ENCODE data around the gene TMEM186.
"Not testable (repeated sequence)": the region's sequence is repeated elsewhere in the genome, so short reads cannot be mapped to it uniquely, and the experiment has no call there.

Gene TMEM186, protein sequence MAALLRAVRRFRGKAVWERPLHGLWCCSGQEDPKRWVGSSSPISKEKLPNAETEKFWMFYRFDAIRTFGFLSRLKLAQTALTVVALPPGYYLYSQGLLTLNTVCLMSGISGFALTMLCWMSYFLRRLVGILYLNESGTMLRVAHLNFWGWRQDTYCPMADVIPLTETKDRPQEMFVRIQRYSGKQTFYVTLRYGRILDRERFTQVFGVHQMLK

DNA sequence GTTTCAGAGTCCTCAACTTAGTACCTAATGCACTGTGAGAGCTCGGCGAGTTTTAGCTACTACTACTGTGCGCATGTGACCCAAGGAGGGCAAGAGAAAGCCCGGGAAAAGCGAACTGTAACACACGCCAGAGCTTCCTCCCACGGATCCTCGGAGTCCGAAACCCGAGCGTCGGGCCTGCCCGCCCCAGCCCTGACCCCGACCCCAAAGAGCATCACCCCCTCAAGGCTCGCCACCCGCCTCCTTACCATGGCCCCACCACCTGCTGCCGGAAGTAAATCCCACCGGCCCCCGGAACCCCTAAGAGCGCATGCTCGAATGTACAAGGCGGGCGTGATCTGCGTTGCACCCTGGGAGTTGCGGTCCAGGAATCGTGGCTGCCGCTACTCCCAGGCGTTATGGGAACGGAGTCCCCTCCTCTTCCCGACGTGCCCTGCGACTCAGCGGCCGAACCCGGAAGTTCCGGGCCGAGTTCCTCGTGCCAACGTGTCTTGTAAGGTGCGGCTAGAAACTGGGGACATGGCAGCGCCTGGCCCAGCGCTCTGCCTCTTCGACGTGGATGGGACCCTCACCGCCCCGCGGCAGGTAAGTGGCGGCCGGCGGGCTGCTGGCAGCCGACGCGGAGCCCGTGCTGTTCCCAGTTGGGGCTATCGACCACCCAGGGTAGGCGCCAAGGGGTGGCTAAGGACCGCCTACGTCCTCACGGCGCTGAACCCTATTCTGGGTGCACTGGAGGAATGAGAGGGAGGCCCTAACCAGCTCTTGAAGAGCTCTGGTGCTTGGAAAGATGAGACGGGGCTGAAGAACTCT, at the start of gene TMEM186, which contains the start of gene PMM2:
Gene TMEM186 (minus strand): TSS at position 276 of the 810 bp plus-strand sequence. CDS start 25 bp downstream, at position 251.
Gene PMM2 (plus strand): TSS at position 476 of the 810 bp plus-strand sequence. CDS start 44 bp downstream, at position 520.
- peaks cover 44% of the 10 kb centered on the region for H3K4me1 Mint-ChIP-seq
- H3K4me3 Mint-ChIP-seq: peak within 1 kb of the TSS; percentile 94
- peaks cover 35% of the 10 kb centered on the region for H3K36me3 Mint-ChIP-seq (ENCODE audit: low read depth)
- H3K27me3 Mint-ChIP-seq: peaks cover 2% of the 10 kb centered on the region
- peak; percentile 94 for DNase-seq
- peak within 1 kb of the TSS; percentile 94 for H3K27ac Mint-ChIP-seq
- no peaks in the 10 kb centered on the region for H3K9me3 Mint-ChIP-seq
- peak; percentile 95 for ATAC-seq

DNA sequence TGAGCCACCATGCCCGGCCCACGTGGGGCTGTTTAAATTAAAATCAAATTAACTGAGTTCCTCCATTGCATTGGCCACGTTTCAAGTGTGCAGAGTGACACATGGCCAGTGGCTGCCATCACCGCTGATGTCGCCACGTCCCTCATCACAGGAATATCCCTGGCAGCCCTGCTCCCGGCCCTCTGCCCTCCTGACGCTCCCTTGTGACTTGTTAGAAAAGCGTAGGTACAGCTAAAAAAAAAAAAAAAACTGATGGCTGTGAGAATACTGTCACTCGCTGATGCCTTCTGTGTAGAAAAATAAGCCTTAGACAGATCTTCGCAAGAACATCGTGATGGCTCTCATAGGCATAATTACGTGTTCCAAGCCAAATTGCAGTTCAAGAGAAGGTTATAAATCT, 49.7 kb upstream of the TMEM186 start:
- peaks cover 28% of the 10 kb centered on the region for H3K36me3 Mint-ChIP-seq (ENCODE audit: low read depth)
- DNase-seq (no peak), ATAC-seq (no peak)
- no peak overlapping the region for H3K4me3 Mint-ChIP-seq
- no peaks in the 10 kb centered on the region for H3K27me3 Mint-ChIP-seq
- no peaks in the 10 kb centered on the region for H3K9me3 Mint-ChIP-seq
- H3K4me1 Mint-ChIP-seq: peaks cover 11% of the 10 kb centered on the region
- no peak overlapping the region for H3K27ac Mint-ChIP-seq

- Mint-ChIP-seq H3K4me3 (no peak overlapping the region), H3K27ac (no peak overlapping the region), H3K27me3 (no peaks in the 10 kb centered on the region), H3K4me1 (peaks cover 11% of the 10 kb centered on the region), H3K36me3 (ENCODE audit: low read depth) (peaks cover 26% of the 10 kb centered on the region), H3K9me3 (no peaks in the 10 kb centered on the region)
- ATAC-seq (no peak), DNase-seq (no peak)
Observed at GRCh38 chr16:8846401-8846932, 49.0 kb upstream of the TMEM186 start.

DNA sequence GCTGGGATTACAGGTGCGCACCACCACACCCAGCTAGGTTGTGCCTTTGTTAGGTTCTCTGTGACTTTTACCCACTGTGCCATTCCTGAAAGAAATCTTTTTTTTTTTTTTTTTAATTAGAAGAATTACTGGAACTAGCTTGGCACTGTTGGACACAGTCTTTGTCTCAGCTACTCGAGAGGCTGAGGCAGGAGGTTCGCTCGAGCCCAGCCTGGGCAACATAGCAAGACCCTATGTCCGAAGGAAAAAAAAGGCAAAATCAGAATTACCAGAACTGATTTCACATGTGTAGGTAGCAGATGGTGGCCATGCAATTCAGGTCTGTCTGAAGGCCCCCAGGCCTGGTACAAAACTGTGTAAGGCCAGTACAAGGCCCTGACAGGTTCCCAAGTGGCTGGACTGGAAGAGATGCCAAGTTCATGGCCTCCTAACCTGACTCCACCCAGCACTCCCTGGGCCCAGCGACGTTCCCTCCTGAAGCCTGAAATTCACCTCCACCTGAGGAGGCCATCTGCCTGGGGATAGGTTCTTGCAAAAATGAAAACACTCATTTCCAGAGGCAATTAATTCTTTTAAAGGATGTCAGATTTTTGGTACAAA, 48.4 kb upstream of the TMEM186 start:
- Mint-ChIP-seq H3K27me3 (no peaks in the 10 kb centered on the region), H3K4me3 (no peak overlapping the region), H3K27ac (no peak overlapping the region), H3K36me3 (ENCODE audit: low read depth) (peaks cover 23% of the 10 kb centered on the region), H3K4me1 (peaks cover 11% of the 10 kb centered on the region), H3K9me3 (no peaks in the 10 kb centered on the region)
- DNase-seq: no peak
- ATAC-seq: no peak

DNA sequence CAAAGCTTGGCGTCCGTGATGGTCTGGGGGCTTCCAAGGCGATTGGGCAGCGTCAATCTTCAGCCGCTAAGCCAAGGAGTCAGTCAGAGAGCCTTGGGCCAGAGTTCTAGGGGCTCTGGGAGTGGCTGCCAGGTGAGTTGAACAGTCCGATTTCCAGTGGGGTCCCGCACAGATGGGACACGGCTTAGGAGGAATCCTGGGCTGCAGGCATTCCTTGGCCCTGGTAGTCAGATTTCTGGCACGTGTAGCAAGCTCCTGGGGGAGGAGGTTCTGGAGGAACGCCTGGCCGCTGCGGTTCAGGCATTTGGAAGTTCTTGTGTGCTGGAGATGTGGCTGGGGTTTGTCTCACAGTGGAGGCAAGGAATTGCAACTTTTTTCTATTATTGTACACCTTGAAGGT, 45.9 kb upstream of the TMEM186 start:
- not testable (repeated sequence) for ATAC-seq, H3K4me1 Mint-ChIP-seq, H3K27ac Mint-ChIP-seq, DNase-seq, H3K27me3 Mint-ChIP-seq, H3K4me3 Mint-ChIP-seq, H3K9me3 Mint-ChIP-seq
- H3K36me3 Mint-ChIP-seq (ENCODE audit: low read depth): peaks cover 12% of the 10 kb centered on the region

DNA sequence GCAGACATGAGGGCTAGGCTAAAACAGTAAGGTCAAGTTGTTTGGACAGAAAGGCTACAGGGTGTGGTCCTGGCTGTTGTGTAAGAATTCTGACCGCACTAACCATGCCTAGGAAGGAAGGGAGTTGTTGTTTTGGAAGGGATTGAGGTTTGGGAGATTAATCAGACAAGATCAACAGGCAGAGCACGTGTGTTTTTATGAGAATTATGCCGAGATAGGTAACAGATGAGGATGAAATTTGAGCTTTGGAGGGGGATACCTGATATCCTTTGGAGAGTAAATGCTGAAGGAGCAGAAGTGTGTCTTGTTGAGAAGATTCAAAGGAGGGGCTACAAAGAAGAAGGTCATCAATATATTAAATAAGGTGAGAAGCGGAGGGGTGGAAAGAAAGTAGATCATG, 44.6 kb upstream of the TMEM186 start:
- DNase-seq; H3K9me3 Mint-ChIP-seq; H3K27me3 Mint-ChIP-seq; H3K36me3 Mint-ChIP-seq (ENCODE audit: low read depth); H3K4me1 Mint-ChIP-seq; ATAC-seq; H3K4me3 Mint-ChIP-seq: not testable (repeated sequence)
- peak overlapping the region; percentile 25 for H3K27ac Mint-ChIP-seq

DNA sequence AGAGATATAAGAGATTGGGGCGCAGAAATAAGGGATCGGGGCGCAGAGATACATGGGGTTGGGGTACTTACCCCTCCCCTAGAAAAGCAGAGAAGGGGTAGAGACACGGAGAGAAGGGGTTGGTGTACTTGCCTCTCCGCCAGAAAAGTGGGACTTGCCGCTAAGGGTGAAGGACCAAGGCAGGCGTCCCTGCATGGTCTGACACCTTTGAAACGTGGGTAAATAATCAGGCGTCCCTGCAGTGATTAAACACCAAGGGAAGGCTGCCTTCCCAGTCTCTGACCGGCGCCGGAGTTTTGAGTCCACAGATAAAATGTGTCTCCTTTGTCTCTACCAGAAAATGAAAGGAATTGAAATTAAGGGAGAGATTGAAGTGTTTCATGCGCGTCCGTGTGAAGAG, 40.2 kb upstream of the TMEM186 start:
- H3K27ac Mint-ChIP-seq, DNase-seq, H3K4me1 Mint-ChIP-seq, H3K9me3 Mint-ChIP-seq, H3K4me3 Mint-ChIP-seq, ATAC-seq, H3K27me3 Mint-ChIP-seq: not testable (repeated sequence)
- peaks cover 12% of the 10 kb centered on the region for H3K36me3 Mint-ChIP-seq (ENCODE audit: low read depth)

DNA sequence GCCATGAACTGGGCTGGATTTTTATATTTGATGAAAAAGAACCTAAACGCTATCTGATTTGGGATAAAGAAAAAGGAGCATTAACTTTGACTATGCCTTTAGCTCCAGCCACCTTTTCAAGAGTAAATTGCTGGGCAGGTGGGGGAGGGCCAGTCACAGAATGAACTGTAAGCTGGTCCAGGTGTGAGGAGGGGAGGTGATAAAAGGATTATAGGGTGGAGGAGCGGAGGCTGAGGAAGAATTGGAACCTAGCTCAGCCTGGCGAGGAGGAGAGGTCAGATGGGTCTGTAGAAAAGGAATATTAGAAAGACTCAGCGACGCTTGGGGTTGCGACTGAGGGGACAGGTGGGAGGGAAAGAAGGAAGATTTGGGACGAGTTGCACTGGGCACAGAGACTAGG, 39.4 kb upstream of the TMEM186 start:
- H3K4me1 Mint-ChIP-seq; DNase-seq; H3K36me3 Mint-ChIP-seq (ENCODE audit: low read depth); H3K9me3 Mint-ChIP-seq; H3K27ac Mint-ChIP-seq; H3K4me3 Mint-ChIP-seq; ATAC-seq; H3K27me3 Mint-ChIP-seq: not testable (repeated sequence)

DNA sequence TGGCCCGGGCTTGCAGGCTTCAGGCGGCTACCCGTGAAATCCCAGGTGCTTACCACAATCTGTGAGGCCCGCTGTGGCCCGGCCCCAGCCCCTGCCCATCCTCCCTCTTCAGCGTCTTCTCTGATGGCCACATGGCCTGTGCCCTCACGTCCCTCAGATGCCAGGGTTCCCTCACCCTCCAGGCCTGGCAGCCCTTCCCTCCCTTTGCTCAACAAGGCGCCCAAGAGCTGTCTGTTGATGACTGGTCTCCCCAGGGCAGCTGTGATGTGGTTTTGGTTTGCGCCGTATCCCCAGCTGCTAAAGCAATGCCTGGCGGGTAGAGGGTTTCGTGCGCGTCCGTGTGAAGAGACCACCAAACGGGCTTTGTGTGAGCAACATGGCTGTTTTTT, 35.3 kb upstream of the TMEM186 start:
- Mint-ChIP-seq H3K27ac (peak overlapping the region; percentile 50), H3K4me3 (no peak overlapping the region), H3K36me3 (ENCODE audit: low read depth) (peaks cover 42% of the 10 kb centered on the region), H3K9me3 (no peaks in the 10 kb centered on the region), H3K4me1 (peaks cover 5% of the 10 kb centered on the region), H3K27me3 (no peaks in the 10 kb centered on the region)
- DNase-seq (no peak), ATAC-seq (peak; percentile 36)

DNA sequence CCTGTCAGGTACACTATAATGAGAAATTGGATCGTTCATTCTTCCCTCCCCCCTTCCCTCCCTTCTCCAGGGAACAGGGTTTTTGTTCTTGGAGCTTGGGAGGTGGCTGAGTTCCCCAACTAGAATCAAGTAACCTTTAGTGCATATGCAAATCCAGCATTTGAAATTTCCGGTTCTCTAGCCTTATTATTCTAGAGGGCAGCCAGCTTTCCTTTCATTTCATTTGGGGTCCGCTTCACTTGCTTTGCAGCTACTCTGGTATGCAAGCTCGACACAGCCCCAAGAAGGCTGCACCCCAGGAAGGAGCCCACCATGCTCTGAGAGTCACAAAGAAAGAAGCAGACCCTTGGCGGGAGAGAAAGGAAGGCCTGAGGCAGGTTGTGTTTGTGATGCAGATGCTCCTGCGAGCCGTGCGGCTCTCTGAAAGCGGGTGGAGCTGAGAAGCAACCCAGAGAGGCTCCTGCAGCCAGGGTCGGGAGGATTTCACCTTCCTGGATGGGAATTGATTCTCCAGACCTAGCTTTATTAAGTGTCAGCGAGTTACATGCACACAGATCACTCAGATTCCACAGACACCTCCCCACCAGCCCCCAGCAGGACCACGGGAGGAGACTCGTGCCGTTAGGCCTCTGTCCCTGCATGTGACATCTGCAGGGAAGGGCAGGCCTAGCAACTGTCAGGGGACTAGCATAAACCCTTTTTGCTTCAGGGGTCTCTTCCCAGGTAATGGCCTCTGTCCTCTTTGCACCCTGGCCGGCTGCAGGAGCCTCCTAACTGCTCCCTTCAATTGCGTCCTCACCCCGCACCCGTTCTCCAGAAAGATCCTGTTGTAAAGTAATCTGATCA, 34.7 kb upstream of the TMEM186 start:
- no peak for ATAC-seq
- no peaks in the 10 kb centered on the region for H3K27me3 Mint-ChIP-seq

GRCh38 chr16:8831450-8831849, 34.0 kb upstream of the TMEM186 start:
- H3K27me3 Mint-ChIP-seq: no peaks in the 10 kb centered on the region
- H3K9me3 Mint-ChIP-seq: no peaks in the 10 kb centered on the region
- H3K4me1 Mint-ChIP-seq: peaks cover 5% of the 10 kb centered on the region
- DNase-seq (no peak), ATAC-seq (no peak)
- no peak overlapping the region for H3K4me3 Mint-ChIP-seq
- H3K36me3 Mint-ChIP-seq (ENCODE audit: low read depth): peaks cover 47% of the 10 kb centered on the region
- no peak overlapping the region for H3K27ac Mint-ChIP-seq

More for the DNA sequence above, 34.7 kb upstream of the TMEM186 start:
- Mint-ChIP-seq H3K27ac (no peak overlapping the region), H3K36me3 (ENCODE audit: low read depth) (peaks cover 43% of the 10 kb centered on the region), H3K4me3 (no peak overlapping the region), H3K4me1 (peaks cover 5% of the 10 kb centered on the region), H3K9me3 (no peaks in the 10 kb centered on the region)
- DNase-seq: no peak

- Mint-ChIP-seq H3K4me3 (no peak overlapping the region), H3K27me3 (no peaks in the 10 kb centered on the region), H3K27ac (no peak overlapping the region), H3K9me3 (no peaks in the 10 kb centered on the region), H3K36me3 (ENCODE audit: low read depth) (peaks cover 63% of the 10 kb centered on the region), H3K4me1 (peaks cover 5% of the 10 kb centered on the region)
- DNase-seq: no peak
- peak; percentile 7 for ATAC-seq
Observed at GRCh38 chr16:8828541-8829165, 31.2 kb upstream of the TMEM186 start.

DNA sequence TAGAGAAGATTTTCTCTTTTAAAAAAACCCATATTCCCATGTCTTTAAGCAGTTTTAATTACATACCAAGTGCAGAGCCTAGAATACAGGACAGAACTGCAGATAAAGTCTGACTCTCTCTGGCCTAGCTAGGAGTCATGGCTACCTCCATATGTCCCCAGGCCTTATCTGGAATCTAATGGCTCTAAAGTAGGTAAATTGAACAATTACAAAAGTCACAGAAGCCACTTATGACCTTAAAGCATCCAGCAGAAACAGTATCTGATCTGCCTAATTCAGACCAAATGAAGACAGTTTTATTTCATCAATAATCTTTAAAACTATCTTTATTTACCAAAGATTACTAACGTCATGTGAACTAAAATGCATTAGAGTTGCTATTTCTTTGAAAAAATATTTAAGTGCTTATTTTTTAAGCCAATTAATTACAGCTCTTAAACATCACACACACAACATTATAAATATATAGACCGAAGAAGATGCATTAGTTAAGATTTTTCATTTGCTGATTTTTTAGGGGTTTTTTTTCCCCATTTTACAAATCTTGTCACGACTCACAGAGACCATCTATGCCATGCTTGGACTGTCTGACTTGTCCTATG, 28.9 kb upstream of the TMEM186 start:
- DNase-seq (no peak), ATAC-seq (no peak)
- Mint-ChIP-seq H3K9me3 (no peaks in the 10 kb centered on the region), H3K27ac (no peak overlapping the region), H3K4me3 (no peak overlapping the region), H3K36me3 (ENCODE audit: low read depth) (peaks cover 64% of the 10 kb centered on the region), H3K4me1 (peaks cover 2% of the 10 kb centered on the region), H3K27me3 (no peaks in the 10 kb centered on the region)

Data from activated naive CD8-positive, alpha-beta T cell treated with anti-CD3 and anti-CD28 coated beads, Interleukin-2, amount 50 U/mL, for 24 hours (primary cell).